IgD-negative memory B cell (primary cell): ENCODE results near the gene ANKRD7. TPM values are rescaled to one million over a fixed set of nuclear protein-coding genes. Genes with fewer than 3 reads are reported as not detected.
"Not testable (repeated sequence)": the region's sequence is repeated elsewhere in the genome, so short reads cannot be mapped to it uniquely, and the experiment has no call there.

Source experiments
- H3K27ac Mint-ChIP-seq, 3 donors: one replicate each; pipeline ENCODE4 v1.8.0; 2020 to 2022; ENCODE audit warnings: mild to moderate bottlenecking in 3 of 3, mixed read lengths in 3 of 3, moderate library complexity in 1 of 3
- H3K27me3 Mint-ChIP-seq: one replicate; pipeline ENCODE4 v1.8.0; 2021; ENCODE audit warnings: mixed read lengths
- H3K36me3 Mint-ChIP-seq: one replicate; pipeline ENCODE4 v1.8.0; 2020; ENCODE audit warnings: mild to moderate bottlenecking, mixed read lengths
- H3K4me1 Mint-ChIP-seq, 3 donors: one replicate each; pipeline ENCODE4 v1.8.0; 2020 to 2022; ENCODE audit warnings: mixed read lengths in 3 of 3, mild to moderate bottlenecking in 1 of 3
- H3K4me3 Mint-ChIP-seq, 4 donors: one replicate each; pipeline ENCODE4 v1.8.0; 2020 to 2022; ENCODE audit warnings: mild to moderate bottlenecking in 4 of 4, mixed read lengths in 4 of 4, moderate library complexity in 3 of 4
- H3K9me3 Mint-ChIP-seq, 3 donors: one replicate each; pipeline ENCODE4 v1.8.0; 2020 to 2021; ENCODE audit warnings: mixed read lengths in 3 of 3, mild to moderate bottlenecking in 1 of 3
- polyA plus RNA-seq: library from polyadenylated mRNA; unstranded; fragments of 300-500 nt; fragmentation: Illumina TruSeq; gene quantifications from one replicate; pipeline ENCODE4 v1.2.3, GENCODE V29; 2021

ANKRD7 gene
- polyA plus RNA-seq, 1 donor from 2014 or later = not detected

DNA sequence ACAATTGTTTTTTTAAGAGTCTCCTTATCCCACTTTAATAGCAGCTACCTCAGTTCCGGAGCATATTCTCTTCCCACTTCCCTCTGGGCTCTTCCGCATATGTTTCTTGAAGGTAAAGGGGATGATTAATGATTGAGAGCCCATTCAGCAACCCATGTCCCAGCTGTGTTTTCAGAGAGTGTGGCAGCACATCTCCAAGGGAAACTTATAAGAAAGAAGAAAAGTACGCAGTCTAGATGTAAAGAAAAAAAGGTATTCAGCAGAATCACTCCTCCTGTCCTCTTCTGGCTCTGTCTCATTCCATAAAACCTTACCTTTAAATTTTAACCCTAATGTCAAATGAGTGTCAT lies 9.7 kb upstream of the ANKRD7 start:
- Mint-ChIP-seq H3K27me3 (no peaks in the 10 kb centered on the region), H3K4me3 (peak overlapping the region; percentile 90 to 95 (median 94)), H3K9me3 (no peaks in the 10 kb centered on the region), H3K4me1 (peaks cover 5 to 14% (median 13%) of the 10 kb centered on the region in 3 donors), H3K36me3 (no peaks in the 10 kb centered on the region), H3K27ac (peak overlapping the region; percentile 82 to 97 (median 93))

DNA sequence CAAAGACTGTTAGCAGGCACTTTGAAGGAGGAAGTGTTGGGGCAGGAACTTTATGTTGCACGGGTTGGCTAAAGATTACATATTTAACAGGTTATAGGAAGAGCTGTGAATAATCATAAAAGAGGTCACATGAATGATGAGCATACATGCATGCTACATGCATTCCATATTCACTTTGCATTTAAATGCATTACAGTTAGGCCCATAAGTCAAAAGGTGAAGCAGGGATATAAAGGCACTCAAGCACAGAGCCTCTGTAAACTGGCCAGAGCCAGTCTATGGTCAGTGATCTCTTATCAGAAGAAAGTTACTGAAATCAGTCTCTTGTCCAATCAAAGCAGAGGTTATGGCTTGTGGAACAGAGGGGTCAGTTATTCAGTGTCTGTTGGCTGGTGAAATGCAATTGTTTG lies 7.3 kb upstream of the ANKRD7 start:
- no peaks in the 10 kb centered on the region for H3K9me3 Mint-ChIP-seq
- no peak overlapping the region for H3K27ac Mint-ChIP-seq
- peaks cover 5 to 14% (median 13%) of the 10 kb centered on the region in 3 donors for H3K4me1 Mint-ChIP-seq
- H3K4me3 Mint-ChIP-seq = peak overlapping the region in 1 of 4 donors; percentile 19
- H3K27me3 Mint-ChIP-seq = no peaks in the 10 kb centered on the region
- H3K36me3 Mint-ChIP-seq = no peaks in the 10 kb centered on the region

DNA sequence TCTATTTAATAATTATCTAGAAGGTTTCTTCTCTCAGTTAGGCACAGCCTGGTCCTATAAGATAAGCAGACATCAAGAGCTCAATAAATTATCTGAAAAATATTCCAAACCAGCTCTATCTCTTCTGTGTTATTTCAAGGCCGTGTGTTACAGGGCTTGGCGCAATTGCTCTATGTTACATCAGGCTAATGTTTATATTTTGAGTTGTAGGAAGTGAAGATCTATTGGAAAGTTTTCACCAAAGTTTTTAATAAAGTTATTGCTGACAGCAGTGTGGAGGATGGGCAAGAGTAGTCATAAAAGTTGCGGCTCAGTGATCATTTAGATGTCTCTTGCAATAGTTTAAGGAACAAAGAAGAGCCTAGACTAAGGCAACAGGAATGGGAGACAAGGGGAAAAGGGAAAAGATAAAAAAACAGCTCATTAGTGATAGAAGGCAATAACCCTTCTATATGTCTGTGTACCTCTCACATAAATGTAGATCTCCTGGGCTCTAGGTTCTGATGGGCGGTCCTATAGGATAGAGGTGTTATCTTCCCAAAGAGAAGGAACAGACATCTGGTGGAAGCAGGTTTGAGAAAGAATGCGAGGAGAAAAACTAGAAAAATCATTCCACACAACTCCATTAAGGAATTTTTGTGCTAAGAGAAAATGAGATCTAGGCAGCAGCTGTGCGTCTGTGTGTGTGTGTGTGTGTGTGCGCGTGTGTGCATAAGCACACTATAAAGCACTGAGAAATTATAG lies 5.9 kb upstream of the ANKRD7 start:
- Mint-ChIP-seq H3K36me3 (no peaks in the 10 kb centered on the region), H3K9me3 (no peaks in the 10 kb centered on the region), H3K4me3 (no peak overlapping the region), H3K4me1 (peaks cover 5 to 14% (median 13%) of the 10 kb centered on the region in 3 donors), H3K27me3 (no peaks in the 10 kb centered on the region), H3K27ac (no peak overlapping the region)

DNA sequence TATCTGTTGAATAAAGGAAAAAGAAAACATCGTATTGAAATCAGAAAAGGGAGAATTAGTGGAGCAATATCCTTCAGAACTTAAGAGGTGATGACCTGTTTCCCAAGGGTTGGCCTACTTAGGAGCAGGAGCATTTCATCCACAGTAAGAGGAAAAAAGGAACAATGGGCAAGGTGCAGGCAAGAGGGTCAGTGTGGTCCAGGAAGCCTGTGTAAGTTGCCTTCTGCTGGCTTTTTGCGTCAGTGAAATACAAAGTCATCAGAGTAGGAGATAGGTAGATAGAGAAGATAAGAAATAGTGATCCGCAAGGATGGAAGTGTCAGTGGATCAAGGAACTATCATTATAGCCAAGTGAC lies 5.4 kb upstream of the ANKRD7 start:
- Mint-ChIP-seq H3K27me3 (no peaks in the 10 kb centered on the region), H3K4me3 (no peak overlapping the region), H3K9me3 (no peaks in the 10 kb centered on the region), H3K4me1 (peaks cover 1 to 11% (median 9%) of the 10 kb centered on the region in 3 donors), H3K27ac (no peak overlapping the region), H3K36me3 (no peaks in the 10 kb centered on the region)

- Mint-ChIP-seq H3K27me3 (no peaks in the 10 kb centered on the region), H3K9me3 (no peaks in the 10 kb centered on the region), H3K27ac (no peak overlapping the region), H3K4me1 (no peaks in the 10 kb centered on the region), H3K36me3 (no peaks in the 10 kb centered on the region), H3K4me3 (no peak overlapping the region)
Observed at GRCh38 chr7:118220583-118220982, 3.9 kb upstream of the ANKRD7 start.

- no peaks in the 10 kb centered on the region for H3K36me3 Mint-ChIP-seq
- no peaks in the 10 kb centered on the region for H3K4me1 Mint-ChIP-seq
- H3K27ac Mint-ChIP-seq = no peak overlapping the region
- H3K4me3 Mint-ChIP-seq = no peak overlapping the region
- no peaks in the 10 kb centered on the region for H3K9me3 Mint-ChIP-seq
- H3K27me3 Mint-ChIP-seq = no peaks in the 10 kb centered on the region
Observed at GRCh38 chr7:118222591-118222990, 1.9 kb upstream of the ANKRD7 start.

DNA sequence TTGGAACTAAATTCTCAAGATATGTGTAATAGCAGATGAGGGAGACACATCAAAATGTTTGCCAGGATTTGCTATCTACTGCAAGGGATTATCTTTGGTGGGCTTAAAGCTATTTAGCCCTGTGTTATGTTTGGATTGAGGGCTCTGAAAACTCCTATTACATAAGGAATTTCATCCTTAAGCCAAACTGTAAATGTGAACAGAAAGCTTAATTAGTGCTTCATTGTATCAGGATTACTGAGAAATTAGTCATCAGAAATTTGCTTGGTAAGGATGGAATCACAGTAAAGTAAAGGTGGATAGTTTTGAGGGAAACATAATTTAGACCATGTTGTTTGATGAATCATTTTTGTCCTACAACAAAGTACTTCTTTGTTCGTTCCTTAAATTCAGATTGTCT lies 8.3 kb downstream of the ANKRD7 start:
- Mint-ChIP-seq H3K27ac (no peak overlapping the region), H3K9me3 (no peaks in the 10 kb centered on the region), H3K4me3 (no peak overlapping the region), H3K27me3 (no peaks in the 10 kb centered on the region), H3K36me3 (peaks cover 2% of the 10 kb centered on the region), H3K4me1 (no peaks in the 10 kb centered on the region)

- Mint-ChIP-seq H3K4me3 (no peak overlapping the region), H3K9me3 (no peaks in the 10 kb centered on the region)
Observed at GRCh38 chr7:118233799-118234198, 9.3 kb downstream of the ANKRD7 start.

GRCh38 chr7:118239014-118239413 lies 14.5 kb downstream of the ANKRD7 start:
- H3K27ac Mint-ChIP-seq = no peak overlapping the region
- no peaks in the 10 kb centered on the region for H3K36me3 Mint-ChIP-seq
- H3K27me3 Mint-ChIP-seq = no peaks in the 10 kb centered on the region
- no peaks in the 10 kb centered on the region for H3K4me1 Mint-ChIP-seq
- H3K4me3 Mint-ChIP-seq = no peak overlapping the region
- H3K9me3 Mint-ChIP-seq = no peaks in the 10 kb centered on the region

More at GRCh38 chr7:118233799-118234198, 9.3 kb downstream of the ANKRD7 start:
- Mint-ChIP-seq H3K4me1 (no peaks in the 10 kb centered on the region), H3K36me3 (peaks cover 2% of the 10 kb centered on the region), H3K27ac (no peak overlapping the region), H3K27me3 (no peaks in the 10 kb centered on the region)

DNA sequence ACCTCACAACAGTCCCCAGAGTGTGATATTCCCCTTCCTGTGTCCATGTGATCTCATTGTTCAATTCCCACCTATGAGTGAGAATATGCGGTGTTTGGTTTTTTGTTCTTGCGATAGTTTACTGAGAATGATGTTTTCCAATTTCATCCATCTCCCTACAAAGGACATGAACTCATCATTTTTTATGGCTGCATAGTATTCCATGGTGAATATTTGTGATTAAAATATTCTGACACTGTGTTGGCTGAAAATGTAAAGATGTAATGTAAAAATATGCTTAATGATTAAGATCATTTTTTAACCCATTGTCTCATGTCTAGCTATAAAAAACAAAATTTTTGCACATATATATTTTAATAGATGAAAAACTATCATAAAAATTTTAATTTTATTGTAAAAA lies 15.8 kb downstream of the ANKRD7 start:
- H3K27ac Mint-ChIP-seq, H3K4me1 Mint-ChIP-seq, H3K36me3 Mint-ChIP-seq, H3K4me3 Mint-ChIP-seq, H3K27me3 Mint-ChIP-seq, H3K9me3 Mint-ChIP-seq: not testable (repeated sequence)

- Mint-ChIP-seq H3K4me3 (no peak overlapping the region), H3K27me3 (no peaks in the 10 kb centered on the region), H3K27ac (no peak overlapping the region), H3K9me3 (no peaks in the 10 kb centered on the region), H3K4me1 (no peaks in the 10 kb centered on the region), H3K36me3 (no peaks in the 10 kb centered on the region)
Observed at GRCh38 chr7:118243695-118244094, 19.2 kb downstream of the ANKRD7 start.

DNA sequence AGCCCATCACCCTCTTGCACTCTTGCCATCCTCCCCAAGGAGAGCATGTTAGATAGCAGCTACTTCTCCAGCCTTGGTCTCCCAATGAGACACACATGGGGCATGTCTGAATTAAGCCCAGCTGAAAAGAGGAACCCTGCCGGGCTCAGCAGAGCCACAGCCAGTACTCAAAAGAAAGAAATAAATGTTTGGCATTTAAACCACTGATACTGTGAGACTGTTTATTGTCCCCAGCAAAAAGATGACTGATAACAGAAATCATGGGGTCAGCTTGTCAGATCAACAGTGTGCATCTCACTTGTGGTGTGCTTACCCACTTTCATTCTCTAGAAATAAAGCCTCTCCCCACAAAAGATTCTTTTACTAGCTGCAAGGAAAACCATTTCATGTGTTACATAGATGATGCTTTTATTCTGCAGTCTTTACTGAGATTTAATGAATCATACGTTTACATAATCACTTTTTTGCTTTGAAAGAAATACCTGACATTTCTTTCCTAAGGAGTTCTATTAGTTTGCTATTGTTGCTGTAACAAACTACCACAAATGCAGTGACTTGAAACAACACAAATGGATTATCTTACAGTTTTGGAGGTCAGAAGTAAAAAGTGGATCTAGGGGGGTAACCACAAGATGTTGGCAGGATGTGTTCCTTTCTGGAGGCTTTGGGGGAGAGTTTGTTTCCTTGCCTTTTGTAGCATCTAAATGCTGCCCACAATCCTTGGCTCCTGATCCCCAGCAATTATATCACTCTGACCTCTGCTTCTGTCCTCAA lies 20.9 kb downstream of the ANKRD7 start:
- Mint-ChIP-seq H3K27ac (no peak overlapping the region), H3K4me3 (no peak overlapping the region), H3K4me1 (no peaks in the 10 kb centered on the region), H3K9me3 (no peaks in the 10 kb centered on the region), H3K36me3 (no peaks in the 10 kb centered on the region), H3K27me3 (no peaks in the 10 kb centered on the region)

GRCh38 chr7:118250860-118251494 lies 26.5 kb downstream of the ANKRD7 start:
- Mint-ChIP-seq H3K4me3 (no peak overlapping the region), H3K4me1 (no peaks in the 10 kb centered on the region), H3K27ac (no peak overlapping the region), H3K36me3 (no peaks in the 10 kb centered on the region), H3K27me3 (peaks cover 2% of the 10 kb centered on the region), H3K9me3 (no peaks in the 10 kb centered on the region)

DNA sequence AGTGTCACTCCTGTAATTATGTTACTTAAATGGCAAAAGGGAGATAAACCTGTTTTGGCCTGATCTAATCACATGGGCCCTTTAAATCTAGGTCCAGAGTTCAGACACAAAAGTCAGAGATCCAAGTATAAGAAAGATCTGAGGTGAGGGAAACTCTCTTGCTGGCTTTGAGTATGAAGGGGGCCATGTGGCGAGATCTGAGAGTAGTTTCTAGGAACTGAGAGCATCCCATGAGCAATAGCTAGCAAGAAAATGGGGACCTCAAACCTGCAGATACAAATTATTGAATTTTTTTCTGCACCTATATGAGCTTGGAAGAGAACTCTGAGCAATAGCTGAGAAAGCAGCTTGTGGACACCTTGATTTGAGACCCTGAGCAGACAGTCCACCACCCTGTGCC lies 27.6 kb downstream of the ANKRD7 start:
- no peaks in the 10 kb centered on the region for H3K4me1 Mint-ChIP-seq
- H3K27ac Mint-ChIP-seq = no peak overlapping the region
- peaks cover 2% of the 10 kb centered on the region for H3K27me3 Mint-ChIP-seq
- no peaks in the 10 kb centered on the region for H3K36me3 Mint-ChIP-seq
- no peak overlapping the region for H3K4me3 Mint-ChIP-seq
- H3K9me3 Mint-ChIP-seq = no peaks in the 10 kb centered on the region

DNA sequence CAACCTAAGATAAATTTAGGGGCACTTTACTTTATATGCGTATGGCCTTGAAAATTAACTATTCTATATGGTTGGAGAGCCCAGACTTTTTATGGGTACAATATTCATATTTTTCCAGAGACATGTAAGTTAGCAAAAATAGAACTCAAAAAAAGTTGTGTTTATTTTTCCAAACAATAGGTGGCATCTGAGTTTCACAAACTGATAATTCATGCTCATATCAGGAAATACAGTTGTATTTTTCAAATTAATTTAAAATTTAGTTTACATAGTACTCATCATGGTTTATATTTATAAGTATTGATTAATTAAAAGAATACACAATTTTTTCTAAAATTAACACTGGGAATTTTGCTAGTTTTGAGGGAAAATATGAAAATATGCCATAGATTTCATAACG lies 34.6 kb downstream of the ANKRD7 start:
- H3K4me1 Mint-ChIP-seq = no peaks in the 10 kb centered on the region
- no peaks in the 10 kb centered on the region for H3K27me3 Mint-ChIP-seq
- H3K4me3 Mint-ChIP-seq = no peak overlapping the region
- no peaks in the 10 kb centered on the region for H3K36me3 Mint-ChIP-seq
- no peaks in the 10 kb centered on the region for H3K9me3 Mint-ChIP-seq
- no peak overlapping the region for H3K27ac Mint-ChIP-seq

DNA sequence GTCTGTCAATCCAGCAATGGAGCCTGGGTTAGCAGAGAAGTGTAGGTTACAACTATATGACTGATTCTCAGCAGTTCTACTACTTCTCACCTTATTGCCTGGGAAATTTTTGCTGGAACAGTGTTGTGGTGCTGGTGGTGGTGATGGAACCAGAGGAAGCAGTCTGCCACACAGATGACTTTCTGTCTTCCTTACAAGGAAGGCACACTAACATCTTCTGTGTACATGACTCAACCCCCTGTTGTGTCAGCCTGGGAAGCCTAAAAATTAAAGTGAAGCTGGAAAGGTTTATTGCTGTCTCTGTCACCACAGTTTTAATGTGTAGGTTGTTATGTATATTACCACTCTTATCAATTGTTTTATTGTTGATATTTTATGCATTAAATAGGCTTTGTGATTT lies 40.3 kb downstream of the ANKRD7 start:
- Mint-ChIP-seq H3K4me3 (no peak overlapping the region), H3K9me3 (no peaks in the 10 kb centered on the region), H3K27me3 (no peaks in the 10 kb centered on the region), H3K27ac (no peak overlapping the region), H3K4me1 (no peaks in the 10 kb centered on the region), H3K36me3 (no peaks in the 10 kb centered on the region)
